SKM-1 (cell line): ENCODE data around the gene UTP3.
A peak's percentile ranks its signal among the peaks of the same experiment; 100 is the strongest.
"Not testable (repeated sequence)": the region's sequence is repeated elsewhere in the genome, so short reads cannot be mapped to it uniquely, and the experiment has no call there.

ENCODE experiments used
- DNase-seq: peaks from one replicate; lab custom pipeline; 2025; ENCODE audit not compliant: unreplicated experiment; lab: John Stamatoyannopoulos, UW

The UTP3 gene

DNA sequence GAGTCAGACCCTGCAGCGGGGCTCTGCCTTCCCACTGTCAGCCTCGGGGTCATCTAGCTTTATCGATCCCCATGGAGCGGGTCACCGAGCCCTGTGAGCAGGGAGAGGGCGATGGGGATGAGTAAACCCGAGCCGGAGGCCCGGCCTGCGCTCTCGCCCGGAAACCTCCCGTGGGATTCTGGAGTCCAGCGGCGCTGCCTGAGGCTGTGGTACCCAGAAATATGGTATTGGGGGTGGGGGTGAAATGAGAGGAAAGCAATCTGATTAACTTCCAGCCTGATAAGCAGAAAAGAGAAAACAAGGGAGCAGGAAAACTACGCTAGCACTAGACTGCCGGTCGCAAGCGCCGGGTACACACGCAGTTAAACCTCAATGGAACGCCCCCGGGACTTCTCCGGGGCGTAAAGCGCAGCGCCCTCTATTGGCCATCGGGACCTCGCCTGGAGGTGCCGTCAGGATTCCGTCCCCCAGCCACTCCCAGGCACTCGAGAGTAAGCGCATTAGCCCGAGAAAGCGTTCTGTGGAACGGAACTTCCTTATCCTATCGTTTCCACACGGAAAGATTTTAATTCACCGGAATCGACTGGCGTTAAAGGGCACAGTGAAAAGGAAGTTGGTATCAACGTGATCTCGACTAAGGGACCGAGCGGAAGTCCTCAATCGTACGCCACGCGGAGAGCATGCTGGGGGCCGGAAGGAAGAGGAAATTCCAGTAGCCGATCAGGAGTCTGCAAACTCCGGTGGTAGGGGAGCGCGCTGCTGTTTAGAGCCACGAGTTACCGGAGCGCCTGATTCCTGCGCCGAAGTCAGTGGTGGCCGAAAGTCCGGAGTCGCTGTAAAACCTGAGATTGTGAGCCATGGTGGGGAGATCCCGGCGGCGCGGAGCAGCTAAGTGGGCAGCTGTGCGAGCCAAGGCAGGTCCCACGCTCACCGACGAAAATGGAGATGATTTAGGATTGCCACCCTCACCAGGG, at the start of gene UTP3:
UTP3 (plus strand) TSS at position 712 of the 974 bp plus-strand sequence; CDS start at position 858, 146 bp downstream.
- peak; percentile 94 for DNase-seq

DNA sequence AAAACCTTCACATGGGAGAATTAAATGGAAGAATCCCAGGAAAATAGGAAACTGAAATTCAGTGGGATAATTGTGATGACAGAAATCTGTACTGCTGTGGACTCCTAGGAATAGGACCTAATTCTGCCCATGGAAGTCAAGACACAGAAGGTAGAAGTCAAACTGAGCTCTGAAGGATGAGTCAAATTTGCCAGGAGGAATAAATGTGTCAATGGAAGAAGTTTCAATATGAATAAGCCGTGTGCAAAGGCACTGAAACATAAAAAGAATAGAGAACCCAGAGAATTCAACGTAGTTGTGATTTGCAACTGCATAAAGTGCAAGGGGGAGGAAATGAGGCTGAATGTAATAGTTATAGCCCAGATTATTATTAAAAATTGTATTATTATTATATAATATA, 48.1 kb upstream of the UTP3 start:
- DNase-seq = no peak

- DNase-seq = not testable (repeated sequence)
Measured at GRCh38 chr4:70650741-70651140, 37.6 kb upstream of the UTP3 start.

- DNase-seq = peak; percentile 46
Measured at GRCh38 chr4:70651864-70652506, 36.3 kb upstream of the UTP3 start.

DNA sequence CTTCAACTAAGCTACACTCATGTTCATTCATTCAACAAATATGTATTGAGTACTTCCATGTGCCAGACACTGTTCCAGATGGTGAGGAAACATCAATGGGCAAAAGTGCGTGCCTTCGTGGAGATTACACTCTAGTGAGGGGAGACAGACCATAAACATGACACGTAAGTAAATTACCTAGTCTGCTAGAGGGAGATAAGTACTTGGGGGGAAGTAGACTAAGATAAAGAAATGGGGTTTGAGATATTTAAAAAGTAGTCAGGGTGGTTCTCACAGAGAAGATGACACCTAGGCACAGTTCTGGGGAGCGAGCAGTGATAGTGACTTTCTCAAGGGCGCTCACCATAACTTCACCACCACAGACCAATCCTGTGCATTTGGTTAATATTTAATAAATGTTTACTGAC, 33.7 kb upstream of the UTP3 start:
- no peak for DNase-seq

GRCh38 chr4:70657326-70657725, 31.0 kb upstream of the UTP3 start:
- no peak for DNase-seq

DNA sequence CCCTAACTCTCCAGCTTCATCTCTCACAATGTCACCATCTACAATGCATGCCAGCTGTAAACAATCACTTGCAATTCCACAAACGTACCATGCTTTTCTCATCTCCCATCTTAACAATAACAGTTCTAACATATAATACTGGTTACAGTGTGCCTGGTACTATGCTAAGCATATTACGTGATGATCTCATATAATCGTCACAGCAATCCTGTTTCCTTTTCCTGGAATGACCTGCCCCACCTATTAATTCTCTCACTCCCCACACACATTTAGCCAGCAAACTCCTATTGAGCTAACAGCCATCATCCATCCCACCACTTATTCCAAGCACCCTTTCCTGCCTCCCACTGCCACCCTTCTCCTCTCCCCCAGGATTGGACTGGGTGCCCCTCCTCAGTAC, 29.9 kb upstream of the UTP3 start:
- DNase-seq = no peak

GRCh38 chr4:70660106-70660505, 28.2 kb upstream of the UTP3 start:
- peak; percentile 23 for DNase-seq

GRCh38 chr4:70661309-70661922, 26.9 kb upstream of the UTP3 start:
- not testable (repeated sequence) for DNase-seq

GRCh38 chr4:70666369-70666768, 22.0 kb upstream of the UTP3 start, which contains the start of gene JCHAIN:
JCHAIN (minus strand) TSS chr4:70666508; CDS start chr4:70666490, 18 bp downstream.
- no peak for DNase-seq

- no peak for DNase-seq
Measured at GRCh38 chr4:70667740-70668535, 20.4 kb upstream of the UTP3 start.

GRCh38 chr4:70670332-70671014, 17.9 kb upstream of the UTP3 start:
- no peak for DNase-seq

- DNase-seq = no peak
Measured at GRCh38 chr4:70671091-70671490, 17.2 kb upstream of the UTP3 start.

DNA sequence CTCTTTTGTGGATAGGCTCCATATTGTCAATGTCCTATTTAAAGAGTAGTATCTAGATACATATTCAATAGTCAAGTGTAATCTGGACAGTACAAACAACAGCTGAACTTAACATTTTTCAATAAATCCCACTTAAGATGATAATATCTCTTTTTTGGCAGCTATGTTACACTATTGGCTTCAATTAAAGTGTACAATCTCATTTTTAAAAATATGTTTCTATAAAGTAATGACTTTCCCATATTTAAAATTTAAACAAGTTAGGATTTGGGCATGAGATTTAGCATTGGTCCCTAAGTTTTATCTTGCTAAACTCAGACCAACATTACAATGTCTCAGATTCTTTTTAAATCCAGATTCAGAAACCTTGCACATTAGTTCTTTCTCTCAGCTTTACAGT, 14.1 kb upstream of the UTP3 start:
- DNase-seq = no peak

GRCh38 chr4:70674731-70675130, 13.6 kb upstream of the UTP3 start:
- no peak for DNase-seq

DNA sequence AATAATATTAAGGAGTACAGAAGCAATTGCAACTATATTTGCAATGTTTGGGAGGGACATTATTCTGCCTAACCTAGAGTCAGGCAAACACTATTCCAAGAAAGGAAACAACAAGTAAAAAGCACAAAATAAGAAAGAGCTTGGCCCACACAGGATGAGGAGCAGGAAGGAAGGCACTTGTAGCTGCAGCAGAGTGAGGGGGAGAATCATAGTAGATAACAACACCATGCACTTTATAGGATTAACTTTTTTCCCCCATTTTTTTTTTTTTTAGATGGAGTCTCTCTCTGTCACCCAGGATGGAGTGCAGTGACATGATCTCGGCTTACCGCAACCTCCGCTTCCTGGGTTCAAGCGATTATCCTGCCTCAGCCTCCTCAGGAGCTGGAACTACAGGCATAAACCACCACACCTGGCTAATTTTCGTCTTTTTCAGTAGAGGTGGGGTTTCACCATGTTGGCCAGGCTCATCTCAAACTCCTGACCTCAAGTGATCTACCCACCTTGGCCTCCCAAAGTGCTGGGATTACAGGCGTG, 11.7 kb upstream of the UTP3 start:
- DNase-seq = no peak

GRCh38 chr4:70678383-70678999, 9.8 kb upstream of the UTP3 start:
- DNase-seq = no peak

- no peak for DNase-seq
Measured at GRCh38 chr4:70680934-70681333, 7.4 kb upstream of the UTP3 start.

- DNase-seq = no peak
Measured at GRCh38 chr4:70681704-70682103, 6.6 kb upstream of the UTP3 start.

GRCh38 chr4:70682142-70682541, 6.2 kb upstream of the UTP3 start:
- DNase-seq = not testable (repeated sequence)
